WI38 (cell line): ENCODE data around the gene VWDE.
"Not testable (repeated sequence)": the region's sequence is repeated elsewhere in the genome, so short reads cannot be mapped to it uniquely, and the experiment has no call there.

ENCODE experiments used
- H3K4me3 ChIP-seq: 2 replicates; pipeline ENCODE4 v1.5.1; 2011; ENCODE audit warnings: low read depth, mild to moderate bottlenecking, control low read depth, low read length
- TF ChIP-seq, protein P1 (sequence below): IDR thresholded peaks from 2 replicates; pipeline ENCODE4 v1.5.1; 2012; ENCODE audit warnings: low read depth, mild to moderate bottlenecking, control low read depth, low read length

Gene VWDE

DNA sequence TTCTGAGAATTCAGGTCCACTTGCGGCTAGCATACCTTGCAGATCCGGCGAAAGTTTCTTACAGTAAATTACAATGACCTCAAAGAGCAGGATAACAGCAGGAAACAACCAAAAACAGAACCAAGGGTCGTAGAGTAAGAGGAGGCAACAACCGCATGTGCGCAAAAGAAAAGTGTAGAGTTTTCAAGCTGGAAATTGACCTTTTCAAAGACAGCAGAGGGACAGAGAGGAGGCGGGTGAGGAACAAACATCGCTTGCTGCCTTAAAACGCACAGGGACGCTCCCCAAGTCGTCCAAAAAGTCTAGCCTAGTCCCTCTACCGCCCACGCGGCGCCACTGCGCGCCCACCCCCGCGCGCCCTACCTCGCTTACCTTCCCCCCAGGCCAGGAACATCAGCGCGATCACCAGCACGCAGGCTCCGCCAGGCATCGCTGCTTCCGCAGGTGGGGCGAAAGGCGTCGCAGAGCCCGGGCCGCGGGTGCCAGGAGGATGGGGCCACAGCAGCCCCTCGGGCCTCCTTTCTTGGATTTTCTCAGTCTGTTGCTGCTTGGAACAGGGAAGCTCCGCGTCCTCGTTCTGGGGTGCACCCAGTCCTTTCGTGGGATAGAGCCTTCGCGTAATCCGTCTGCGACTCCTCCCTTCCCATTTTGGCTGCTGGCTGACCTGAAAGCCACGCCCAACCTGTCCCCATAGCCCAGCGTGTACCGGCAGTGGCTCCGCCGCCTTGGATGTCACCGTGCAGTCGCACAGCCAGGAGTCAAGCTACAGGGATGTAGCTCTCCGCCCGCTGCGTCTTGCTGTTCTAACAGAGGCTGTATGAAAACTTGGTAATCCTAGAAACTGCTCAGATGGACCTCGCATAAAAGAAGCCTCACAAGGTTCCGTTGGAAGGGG is at the start of gene VWDE:
TSS of gene VWDE (minus strand) at position 579 of the 895 bp plus-strand sequence. CDS start at position 430, 149 bp downstream.
- TF ChIP-seq, protein P1, sequence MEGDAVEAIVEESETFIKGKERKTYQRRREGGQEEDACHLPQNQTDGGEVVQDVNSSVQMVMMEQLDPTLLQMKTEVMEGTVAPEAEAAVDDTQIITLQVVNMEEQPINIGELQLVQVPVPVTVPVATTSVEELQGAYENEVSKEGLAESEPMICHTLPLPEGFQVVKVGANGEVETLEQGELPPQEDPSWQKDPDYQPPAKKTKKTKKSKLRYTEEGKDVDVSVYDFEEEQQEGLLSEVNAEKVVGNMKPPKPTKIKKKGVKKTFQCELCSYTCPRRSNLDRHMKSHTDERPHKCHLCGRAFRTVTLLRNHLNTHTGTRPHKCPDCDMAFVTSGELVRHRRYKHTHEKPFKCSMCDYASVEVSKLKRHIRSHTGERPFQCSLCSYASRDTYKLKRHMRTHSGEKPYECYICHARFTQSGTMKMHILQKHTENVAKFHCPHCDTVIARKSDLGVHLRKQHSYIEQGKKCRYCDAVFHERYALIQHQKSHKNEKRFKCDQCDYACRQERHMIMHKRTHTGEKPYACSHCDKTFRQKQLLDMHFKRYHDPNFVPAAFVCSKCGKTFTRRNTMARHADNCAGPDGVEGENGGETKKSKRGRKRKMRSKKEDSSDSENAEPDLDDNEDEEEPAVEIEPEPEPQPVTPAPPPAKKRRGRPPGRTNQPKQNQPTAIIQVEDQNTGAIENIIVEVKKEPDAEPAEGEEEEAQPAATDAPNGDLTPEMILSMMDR, result no peak
- H3K4me3 ChIP-seq, result no peak within 1 kb of the TSS

DNA sequence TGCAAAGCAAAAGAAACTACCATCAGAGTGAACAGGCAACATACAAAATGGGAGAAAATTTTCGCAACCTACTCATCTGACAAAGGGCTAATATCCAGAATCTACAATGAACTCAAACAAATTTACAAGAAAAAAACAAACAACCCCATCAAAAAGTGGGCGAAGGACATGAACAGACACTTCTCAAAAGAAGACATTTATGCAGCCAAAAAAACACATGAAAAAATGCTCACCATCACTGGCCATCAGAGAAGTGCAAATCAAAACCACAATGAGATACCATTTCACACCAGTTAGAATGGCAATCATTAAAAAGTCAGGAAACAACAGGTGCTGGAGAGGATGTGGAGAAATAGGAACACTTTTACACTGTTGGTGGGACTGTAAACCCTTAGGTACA is 49.5 kb upstream of the VWDE start:
- H3K4me3 ChIP-seq, result not testable (repeated sequence)

DNA sequence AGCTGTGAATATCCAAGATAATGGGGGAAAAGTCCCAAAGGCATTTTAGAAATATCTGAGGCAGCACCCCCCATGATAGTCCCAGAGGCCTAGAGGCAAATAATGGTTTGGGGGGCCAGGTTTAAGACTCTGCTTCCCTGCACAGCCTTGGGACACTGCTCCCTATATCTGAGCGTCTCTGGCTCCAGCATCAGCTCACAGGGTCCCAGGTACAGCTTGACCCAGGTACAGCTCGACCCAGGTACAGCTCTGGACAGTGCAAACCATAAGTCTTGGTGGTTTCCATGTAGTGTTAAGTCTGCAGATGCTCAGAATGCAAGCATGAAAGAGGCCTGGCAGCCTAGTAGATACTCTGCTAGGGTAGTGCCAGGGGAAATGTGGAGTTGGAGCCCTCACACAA is 47.0 kb upstream of the VWDE start:
- TF ChIP-seq, protein P1, result no peak

DNA sequence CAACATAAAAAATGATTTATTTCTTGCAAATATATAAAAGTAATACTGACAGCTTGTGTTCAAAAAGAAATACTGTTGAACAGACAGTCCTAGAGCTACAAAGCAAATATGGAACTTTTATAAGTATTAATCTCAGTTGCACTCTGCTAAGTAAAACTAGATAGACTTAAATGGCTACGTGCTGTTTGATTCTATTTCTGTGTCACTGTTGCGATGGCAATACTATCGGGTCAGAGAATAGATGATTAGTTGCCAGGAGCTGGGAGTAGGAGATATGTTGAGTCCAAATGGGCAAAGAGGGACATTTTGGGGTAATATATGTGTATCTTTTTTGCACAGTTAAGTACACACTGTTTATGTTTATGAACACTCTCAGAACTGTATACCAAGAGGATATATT is 41.1 kb upstream of the VWDE start:
- H3K4me3 ChIP-seq, result no peak overlapping the region
- TF ChIP-seq, protein P1, result no peak

More for the DNA sequence above, 47.0 kb upstream of the VWDE start:
- no peak overlapping the region for H3K4me3 ChIP-seq

DNA sequence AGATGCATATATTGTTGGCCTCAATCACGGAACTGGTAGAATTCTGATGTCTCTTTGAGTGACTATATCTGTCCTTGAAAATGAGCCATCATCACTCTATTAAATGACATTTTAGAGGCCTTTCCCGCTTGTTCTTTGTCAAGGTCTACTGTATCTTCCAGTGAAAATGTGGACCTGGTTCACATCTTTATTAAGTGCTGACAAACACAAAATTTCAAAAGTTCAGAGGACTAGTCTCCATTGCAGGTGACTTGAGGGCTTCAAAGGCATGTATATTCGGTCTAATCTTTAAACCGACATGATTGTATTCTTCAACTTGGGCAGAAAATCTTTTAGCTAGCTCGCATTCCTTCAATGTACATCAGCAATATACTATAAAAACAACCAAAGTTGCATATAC is 36.6 kb upstream of the VWDE start:
- TF ChIP-seq, protein P1, result no peak
- H3K4me3 ChIP-seq, result no peak overlapping the region

DNA sequence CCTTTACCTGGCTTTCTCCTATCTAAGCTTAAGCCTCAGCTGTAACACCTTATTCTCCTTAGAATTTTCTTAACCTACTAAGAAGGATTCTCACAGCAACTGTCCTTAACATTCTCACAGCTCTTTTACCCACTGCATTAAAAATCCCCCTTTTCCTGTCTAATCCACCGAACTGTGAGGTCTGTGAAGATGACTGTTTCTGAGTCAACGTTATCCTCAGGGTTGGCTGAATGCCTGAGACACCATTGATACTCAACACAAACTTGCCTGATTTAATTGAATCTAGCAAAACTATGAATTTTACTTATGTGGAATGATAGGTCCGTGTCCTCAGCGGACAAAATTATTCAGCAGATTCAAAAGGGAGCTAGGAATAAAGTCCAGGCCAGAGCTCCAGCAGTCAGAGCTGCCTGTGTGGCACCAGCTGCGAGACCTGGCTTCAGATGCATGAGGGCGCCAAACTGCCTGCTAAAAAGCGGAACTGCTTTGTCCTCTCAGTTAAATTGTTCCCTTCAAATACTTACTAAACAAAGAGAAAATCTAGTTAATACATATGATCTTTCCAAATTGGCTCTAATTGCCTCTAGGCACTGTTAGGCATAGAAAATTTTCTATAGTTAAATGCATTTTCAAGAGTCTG is 33.4 kb upstream of the VWDE start:
- no peak overlapping the region for H3K4me3 ChIP-seq
- TF ChIP-seq, protein P1, result no peak

DNA sequence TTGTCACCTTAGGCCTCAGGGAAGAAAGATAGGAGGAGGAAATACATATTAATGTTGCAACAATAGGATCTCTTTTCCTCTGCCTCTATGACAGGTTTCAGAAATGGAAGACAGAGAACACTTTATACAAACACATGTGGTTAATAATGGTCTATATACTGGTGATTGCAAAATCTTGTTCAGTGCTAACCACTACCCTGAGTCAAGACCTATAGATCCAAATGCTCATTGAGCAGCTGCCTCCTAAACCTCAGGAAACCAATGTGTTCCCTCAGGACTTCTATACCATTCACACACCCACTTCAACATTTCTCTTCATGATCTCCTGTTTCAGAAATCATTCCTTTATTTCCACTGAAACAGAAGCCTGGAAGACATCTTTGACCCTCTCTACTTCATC is 32.5 kb upstream of the VWDE start:
- TF ChIP-seq, protein P1, result no peak
- H3K4me3 ChIP-seq, result no peak overlapping the region
